Activated T-cell treated with anti-CD3 and anti-CD28 coated beads, Interleukin-2, amount 50 U/mL, for 4 hours (primary cell): ENCODE data around the gene GHR. TPM values are rescaled to one million over a fixed set of nuclear protein-coding genes. Genes with fewer than 3 reads are reported as not detected.

ENCODE experiments used
- ATAC-seq, 2 donors: fragments of 200-7000 bp; cut with Tn5 transposase; one replicate each; pipeline ENCODE4 v1.10.0; 2021
- DNase-seq: peaks from one replicate; pipeline ENCODE4 v3.0.0-alpha.2; 2020
- H3K27me3 Mint-ChIP-seq: one replicate; pipeline ENCODE4 v1.8.0; 2021; ENCODE audit warnings: low read depth, mixed read lengths
- H3K36me3 Mint-ChIP-seq: one replicate; pipeline ENCODE4 v1.8.0; 2022; ENCODE audit warnings: mixed read lengths; ENCODE audit not compliant: insufficient read depth
- H3K4me1 Mint-ChIP-seq: one replicate; pipeline ENCODE4 v1.8.0; 2021; ENCODE audit warnings: low read depth, mixed read lengths
- H3K4me3 Mint-ChIP-seq: one replicate; pipeline ENCODE4 v1.8.0; 2021; ENCODE audit warnings: mild to moderate bottlenecking, moderate library complexity, mixed read lengths
- H3K9me3 Mint-ChIP-seq: one replicate; pipeline ENCODE4 v1.8.0; 2021; ENCODE audit warnings: mixed read lengths
- total RNA-seq, 3 donors: library from RNA; stranded (reverse); gene quantifications; one replicate each; pipeline ENCODE4 v1.2.1, GENCODE V29; 2021

The GHR gene
- total RNA-seq, 3 donors from 2014 or later: 0.08 TPM; not detected in 2

DNA sequence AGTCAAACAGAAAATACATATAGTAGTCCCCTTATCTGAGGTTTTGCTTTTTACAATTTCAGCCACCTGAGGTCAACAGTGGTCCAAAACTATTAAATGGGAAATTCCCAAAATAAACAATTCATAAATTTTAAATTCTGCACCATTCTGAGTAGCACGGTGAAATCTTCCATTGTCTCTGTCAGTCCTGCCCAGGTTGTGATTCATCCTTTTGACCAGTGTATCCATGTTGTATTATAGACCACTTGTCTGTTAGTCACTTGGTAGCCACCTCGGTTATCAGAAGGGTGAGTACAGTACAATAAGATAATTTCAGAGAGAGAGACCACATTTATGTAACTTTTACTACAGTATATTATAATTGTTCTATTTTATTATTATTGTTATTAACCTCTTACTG lies 336.2 kb downstream of the GHR start:
- Mint-ChIP-seq H3K9me3 (no peaks in the 10 kb centered on the region), H3K4me1 (peaks cover 10% of the 10 kb centered on the region), H3K4me3 (no peak overlapping the region), H3K27me3 (peaks cover 2% of the 10 kb centered on the region), H3K36me3 (peaks cover 2% of the 10 kb centered on the region)
- no peak for ATAC-seq
- DNase-seq: no peak

GRCh38 chr5:42760426-42760825 lies 337.2 kb downstream of the GHR start:
- peaks cover 10% of the 10 kb centered on the region for H3K4me1 Mint-ChIP-seq
- peaks cover 6% of the 10 kb centered on the region for H3K36me3 Mint-ChIP-seq
- ATAC-seq: no peak
- H3K27me3 Mint-ChIP-seq: peaks cover 2% of the 10 kb centered on the region
- H3K4me3 Mint-ChIP-seq: no peak overlapping the region
- DNase-seq: no peak
- H3K9me3 Mint-ChIP-seq: no peaks in the 10 kb centered on the region

DNA sequence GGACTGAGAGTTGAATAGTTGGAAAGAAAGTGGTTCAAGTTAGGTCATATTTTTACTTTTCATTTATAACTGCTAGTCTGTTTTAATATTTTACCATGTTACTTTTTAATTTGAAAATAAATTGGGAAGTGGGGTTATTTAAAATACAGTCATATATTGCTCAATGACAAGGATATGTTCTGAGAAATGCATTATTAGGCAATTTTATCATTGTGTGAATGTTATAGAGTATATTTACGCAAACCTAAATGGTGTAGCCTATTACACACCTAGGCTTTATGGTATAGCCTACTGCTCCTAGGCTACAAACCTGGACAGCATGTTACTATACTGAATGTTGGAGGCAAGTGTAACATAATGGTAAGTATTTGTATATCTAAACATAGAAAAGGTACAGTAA lies 338.6 kb downstream of the GHR start:
- Mint-ChIP-seq H3K9me3 (no peaks in the 10 kb centered on the region), H3K4me1 (peaks cover 8% of the 10 kb centered on the region), H3K36me3 (peaks cover 6% of the 10 kb centered on the region), H3K4me3 (no peak overlapping the region), H3K27me3 (no peaks in the 10 kb centered on the region)
- ATAC-seq (no peak), DNase-seq (no peak)

DNA sequence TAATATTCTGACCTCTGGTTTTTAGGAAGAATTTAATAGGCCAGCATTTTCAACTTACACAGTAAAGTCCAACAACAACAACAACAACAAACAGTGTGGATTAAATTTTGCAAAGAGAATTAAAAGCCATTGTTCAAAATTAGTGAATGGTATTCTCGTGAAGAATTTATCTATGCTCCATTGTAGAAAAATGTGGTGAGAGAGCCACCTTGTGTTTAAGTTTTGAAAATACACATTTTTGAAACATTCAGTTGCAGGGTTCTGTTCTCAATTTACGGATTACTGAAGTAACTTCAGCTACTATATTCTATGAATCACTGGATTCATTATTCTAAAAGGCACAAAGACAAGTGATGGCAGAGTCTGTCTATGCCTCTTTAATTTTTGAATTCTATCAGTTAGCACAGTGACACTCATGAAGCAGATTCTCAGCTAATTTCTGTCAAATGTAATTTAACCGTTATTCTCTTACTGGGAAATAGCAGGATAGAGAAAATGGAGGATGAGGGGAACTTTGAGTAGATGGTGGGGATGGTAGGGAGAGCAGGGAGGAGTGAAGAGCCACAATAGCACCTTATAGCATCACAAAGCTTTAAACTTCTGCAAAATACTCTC lies 344.4 kb downstream of the GHR start:
- DNase-seq (no peak), ATAC-seq (no peak)
- Mint-ChIP-seq H3K4me3 (no peak overlapping the region), H3K9me3 (no peaks in the 10 kb centered on the region), H3K36me3 (peaks cover 9% of the 10 kb centered on the region), H3K4me1 (no peaks in the 10 kb centered on the region), H3K27me3 (peaks cover 6% of the 10 kb centered on the region)

GRCh38 chr5:42768106-42768504 lies 344.9 kb downstream of the GHR start:
- DNase-seq (no peak), ATAC-seq (no peak)
- peaks cover 10% of the 10 kb centered on the region for H3K36me3 Mint-ChIP-seq
- peaks cover 6% of the 10 kb centered on the region for H3K27me3 Mint-ChIP-seq
- no peaks in the 10 kb centered on the region for H3K9me3 Mint-ChIP-seq
- H3K4me1 Mint-ChIP-seq: no peaks in the 10 kb centered on the region
- no peak overlapping the region for H3K4me3 Mint-ChIP-seq

DNA sequence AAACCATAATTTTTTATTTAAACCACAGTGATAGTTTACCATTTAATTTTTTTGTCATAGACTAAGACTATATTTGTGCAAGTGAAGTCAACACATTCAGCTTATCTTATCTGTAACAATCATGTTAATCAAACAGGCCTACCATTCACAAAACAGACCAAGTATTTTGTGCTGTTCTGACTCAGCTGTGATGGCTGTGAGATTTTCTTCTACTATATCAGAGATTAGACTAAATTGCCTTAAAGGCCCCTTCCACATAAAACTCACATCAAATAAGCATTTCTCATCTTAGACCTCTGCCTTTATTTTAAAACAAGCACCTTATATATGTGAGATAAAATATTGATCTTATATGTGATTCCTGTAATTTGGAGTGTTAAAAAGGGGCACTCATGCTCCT lies 346.8 kb downstream of the GHR start:
- DNase-seq: no peak
- no peak for ATAC-seq
- no peaks in the 10 kb centered on the region for H3K4me1 Mint-ChIP-seq
- no peak overlapping the region for H3K4me3 Mint-ChIP-seq
- no peaks in the 10 kb centered on the region for H3K9me3 Mint-ChIP-seq
- peaks cover 11% of the 10 kb centered on the region for H3K27me3 Mint-ChIP-seq
- H3K36me3 Mint-ChIP-seq: peaks cover 8% of the 10 kb centered on the region
